Urinary bladder (tissue), 4 donors: ENCODE results near the gene IL1RAPL1. TPM values are rescaled to one million over a fixed set of nuclear protein-coding genes. Genes with fewer than 3 reads are reported as not detected.

Experiments
- DNase-seq: peaks from one replicate; pipeline ENCODE4 v3.0.0-alpha.2; 2015; ENCODE audit errors: extremely low spot score
- H3K27ac ChIP-seq: one replicate; pipeline ENCODE4 v1.5.1; 2013; ENCODE audit warnings: low read depth, mild to moderate bottlenecking, moderate library complexity
- H3K36me3 ChIP-seq: one replicate; pipeline ENCODE4 v1.6.1; 2013; ENCODE audit warnings: mild to moderate bottlenecking, moderate library complexity; ENCODE audit not compliant: insufficient read depth
- H3K4me1 ChIP-seq: one replicate; pipeline ENCODE4 v1.6.1; 2013; ENCODE audit warnings: mild to moderate bottlenecking, moderate library complexity; ENCODE audit not compliant: insufficient read depth
- H3K4me3 ChIP-seq: one replicate; pipeline ENCODE4 v1.5.1; 2013; ENCODE audit warnings: low read depth, low read length
- WGBS: extraction: QIAGEN DNeasy Blood & Tissue Kit; methylation state at CpG from one replicate; pipeline ENCODE4 v1.1.7; 2013; 5-methylcytosine and 5-hydroxymethylcytosine counted together
- polyA plus RNA-seq: library from polyadenylated mRNA; stranded (reverse); fragments of 200-250 nt; gene quantifications from one replicate; pipeline ENCODE4 v1.2.3, GENCODE V29; 2013
- total RNA-seq: library from RNA; depleted of rRNA; stranded (reverse); fragments of >200 nt; gene quantifications from one replicate; pipeline ENCODE4 v1.2.3, GENCODE V29; 2014
- donor health status: healthy with polysubstance abuse.
- donor health status: healthy.

The IL1RAPL1 gene
- total and polyA plus RNA-seq, 2 donors, result 1.4 to 21.3 TPM

- 88% methylated on average over 5 of the region's 5 CpGs for WGBS
- Histone ChIP-seq H3K27ac (no peak overlapping the region), H3K36me3 (no peaks in the 10 kb centered on the region), H3K4me1 (no peaks in the 10 kb centered on the region), H3K4me3 (no peak overlapping the region)
- DNase-seq, result no peak
Measured at GRCh38 chrX:29453333-29453732, 866.1 kb downstream of the IL1RAPL1 start.

- no peak overlapping the region for H3K4me3 ChIP-seq
- no peaks in the 10 kb centered on the region for H3K36me3 ChIP-seq
- no peak overlapping the region for H3K27ac ChIP-seq
- 88% methylated on average over 3 of the region's 3 CpGs for WGBS
- DNase-seq, result no peak
- H3K4me1 ChIP-seq, result no peaks in the 10 kb centered on the region
Measured at GRCh38 chrX:29455702-29456101, 868.5 kb downstream of the IL1RAPL1 start.

- H3K27ac ChIP-seq, result no peak overlapping the region
- no peak overlapping the region for H3K4me3 ChIP-seq
- no peak for DNase-seq
- WGBS, result 98% methylated on average over 2 of the region's 2 CpGs
- no peaks in the 10 kb centered on the region for H3K36me3 ChIP-seq
- H3K4me1 ChIP-seq, result no peaks in the 10 kb centered on the region
Measured at GRCh38 chrX:29461039-29461438, 873.8 kb downstream of the IL1RAPL1 start.

- Histone ChIP-seq H3K36me3 (no peaks in the 10 kb centered on the region), H3K4me3 (no peak overlapping the region), H3K27ac (no peak overlapping the region), H3K4me1 (no peaks in the 10 kb centered on the region)
- 54% methylated on average over 2 of the region's 2 CpGs for WGBS
- DNase-seq, result no peak
Measured at GRCh38 chrX:29466456-29466855, 879.2 kb downstream of the IL1RAPL1 start.

GRCh38 chrX:29468911-29469494 is 881.8 kb downstream of the IL1RAPL1 start:
- WGBS, result 56% methylated on average over 4 of the region's 4 CpGs
- Histone ChIP-seq H3K4me1 (no peaks in the 10 kb centered on the region), H3K27ac (no peak overlapping the region), H3K36me3 (no peaks in the 10 kb centered on the region), H3K4me3 (no peak overlapping the region)
- no peak for DNase-seq

GRCh38 chrX:29470030-29470429 is 882.8 kb downstream of the IL1RAPL1 start:
- no peak overlapping the region for H3K4me3 ChIP-seq
- no peak overlapping the region for H3K27ac ChIP-seq
- DNase-seq, result no peak
- H3K36me3 ChIP-seq, result no peaks in the 10 kb centered on the region
- H3K4me1 ChIP-seq, result no peaks in the 10 kb centered on the region
- 85% methylated on average over 1 of the region's 1 CpG for WGBS

- no peak overlapping the region for H3K4me3 ChIP-seq
- no peak overlapping the region for H3K27ac ChIP-seq
- no peak for DNase-seq
- H3K4me1 ChIP-seq, result no peaks in the 10 kb centered on the region
- H3K36me3 ChIP-seq, result no peaks in the 10 kb centered on the region
Measured at GRCh38 chrX:29471829-29472228, 884.6 kb downstream of the IL1RAPL1 start.

- 69% methylated on average over 1 of the region's 1 CpG for WGBS
- H3K4me3 ChIP-seq, result no peak overlapping the region
- H3K36me3 ChIP-seq, result no peaks in the 10 kb centered on the region
- H3K4me1 ChIP-seq, result no peaks in the 10 kb centered on the region
- no peak overlapping the region for H3K27ac ChIP-seq
- no peak for DNase-seq
Measured at GRCh38 chrX:29477878-29478277, 890.6 kb downstream of the IL1RAPL1 start.

- no peak for DNase-seq
- Histone ChIP-seq H3K27ac (no peak overlapping the region), H3K36me3 (no peaks in the 10 kb centered on the region), H3K4me1 (no peaks in the 10 kb centered on the region), H3K4me3 (no peak overlapping the region)
- WGBS, result 64% methylated on average over 10 of the region's 10 CpGs
Measured at GRCh38 chrX:29478336-29479069, 891.3 kb downstream of the IL1RAPL1 start.

GRCh38 chrX:29487214-29487613 is 900.0 kb downstream of the IL1RAPL1 start:
- WGBS, result 96% methylated on average over 2 of the region's 2 CpGs
- Histone ChIP-seq H3K36me3 (no peaks in the 10 kb centered on the region), H3K4me3 (no peak overlapping the region), H3K27ac (no peak overlapping the region), H3K4me1 (no peaks in the 10 kb centered on the region)
- DNase-seq, result no peak

- DNase-seq, result no peak
- 94% methylated on average over 1 of the region's 1 CpG for WGBS
- no peak overlapping the region for H3K4me3 ChIP-seq
- H3K27ac ChIP-seq, result no peak overlapping the region
- H3K36me3 ChIP-seq, result no peaks in the 10 kb centered on the region
- H3K4me1 ChIP-seq, result no peaks in the 10 kb centered on the region
Measured at GRCh38 chrX:29487714-29488113, 900.5 kb downstream of the IL1RAPL1 start.

GRCh38 chrX:29488919-29489318 is 901.7 kb downstream of the IL1RAPL1 start:
- DNase-seq, result no peak
- H3K4me3 ChIP-seq, result no peak overlapping the region
- no peaks in the 10 kb centered on the region for H3K36me3 ChIP-seq
- no peaks in the 10 kb centered on the region for H3K4me1 ChIP-seq
- WGBS, result 67% methylated on average over 1 of the region's 1 CpG
- H3K27ac ChIP-seq, result no peak overlapping the region

GRCh38 chrX:29490606-29491005 is 903.4 kb downstream of the IL1RAPL1 start:
- WGBS, result 88% methylated on average over 2 of the region's 2 CpGs
- Histone ChIP-seq H3K4me3 (no peak overlapping the region), H3K36me3 (no peaks in the 10 kb centered on the region), H3K4me1 (no peaks in the 10 kb centered on the region), H3K27ac (no peak overlapping the region)
- DNase-seq, result no peak

GRCh38 chrX:29491659-29492058 is 904.4 kb downstream of the IL1RAPL1 start:
- Histone ChIP-seq H3K27ac (no peak overlapping the region), H3K36me3 (no peaks in the 10 kb centered on the region), H3K4me3 (no peak overlapping the region), H3K4me1 (no peaks in the 10 kb centered on the region)
- no peak for DNase-seq
- 87% methylated on average over 3 of the region's 3 CpGs for WGBS
